ENCODE measurements around the gene GSAP.
"Not testable (repeated sequence)": the region's sequence is repeated elsewhere in the genome, so short reads cannot be mapped to it uniquely, and the experiment has no call there.

The GSAP gene

DNA sequence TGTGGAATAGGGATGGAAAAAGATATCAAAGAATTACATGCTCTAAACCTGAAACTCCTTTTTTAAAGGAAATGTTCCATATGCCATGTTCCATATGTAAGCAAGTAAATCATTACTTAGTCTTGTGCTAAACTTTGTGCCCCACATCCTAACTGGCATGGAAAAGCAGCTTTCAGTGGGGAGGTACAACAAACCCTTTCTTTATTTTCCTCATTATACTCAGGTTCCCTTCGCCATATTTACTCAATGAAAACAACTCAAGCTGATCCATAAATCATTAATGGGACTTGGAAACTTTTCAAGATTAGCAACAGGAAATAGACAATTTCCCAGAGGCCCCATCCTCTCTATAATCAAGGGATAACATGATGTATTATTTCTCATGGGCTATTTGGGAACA lies 56.0 kb downstream of the GSAP start:
- no peak for DNase-seq (ENCODE audit: low spot score)

GRCh38 chr7:77359599-77359998 lies 56.5 kb downstream of the GSAP start:
- DNase-seq (ENCODE audit: low spot score): no peak

DNA sequence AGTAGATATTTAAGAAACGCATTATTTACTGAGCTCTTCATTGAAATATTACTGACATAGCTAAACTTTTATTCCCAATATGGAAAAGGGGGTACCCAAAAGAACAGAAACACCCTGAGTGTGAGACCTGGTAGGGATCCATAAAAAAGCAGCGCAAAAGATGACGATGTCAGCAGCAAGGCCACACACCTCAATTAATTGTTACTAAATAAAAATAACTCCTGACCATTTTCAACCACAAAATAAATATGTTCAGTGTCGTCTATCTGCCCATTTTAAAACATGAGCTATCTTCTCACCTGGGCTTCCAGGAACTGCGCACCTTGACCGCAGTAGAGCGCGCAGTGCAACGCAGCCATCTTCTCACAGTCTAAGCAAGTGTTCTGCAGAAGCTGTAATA lies 61.2 kb downstream of the GSAP start:
- DNase-seq (ENCODE audit: low spot score): no peak

DNA sequence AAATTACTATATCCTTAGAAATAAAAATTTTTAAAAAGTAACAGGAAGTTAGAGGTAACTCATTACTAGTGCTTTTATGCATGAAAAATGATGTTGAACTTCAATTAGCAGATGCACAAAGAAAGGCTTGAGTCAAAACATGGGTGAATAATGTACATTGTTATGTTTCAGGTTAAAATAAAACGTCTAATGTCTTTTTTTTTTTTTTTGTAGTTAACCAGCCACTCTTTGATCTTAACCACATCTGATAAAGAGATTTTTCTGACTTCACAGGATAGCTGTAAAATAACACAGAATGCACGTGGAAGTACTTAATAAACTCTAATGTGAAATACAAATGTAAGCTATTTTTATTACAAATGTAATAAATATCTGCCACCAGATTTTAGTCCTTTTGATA lies 61.7 kb downstream of the GSAP start:
- peak; percentile 55 for DNase-seq (ENCODE audit: low spot score)

GRCh38 chr7:77353911-77354310 lies 62.2 kb downstream of the GSAP start:
- DNase-seq (ENCODE audit: low spot score): no peak

- DNase-seq (ENCODE audit: low spot score): peak; percentile 14
Observed at GRCh38 chr7:77353407-77353721, 62.8 kb downstream of the GSAP start.

DNA sequence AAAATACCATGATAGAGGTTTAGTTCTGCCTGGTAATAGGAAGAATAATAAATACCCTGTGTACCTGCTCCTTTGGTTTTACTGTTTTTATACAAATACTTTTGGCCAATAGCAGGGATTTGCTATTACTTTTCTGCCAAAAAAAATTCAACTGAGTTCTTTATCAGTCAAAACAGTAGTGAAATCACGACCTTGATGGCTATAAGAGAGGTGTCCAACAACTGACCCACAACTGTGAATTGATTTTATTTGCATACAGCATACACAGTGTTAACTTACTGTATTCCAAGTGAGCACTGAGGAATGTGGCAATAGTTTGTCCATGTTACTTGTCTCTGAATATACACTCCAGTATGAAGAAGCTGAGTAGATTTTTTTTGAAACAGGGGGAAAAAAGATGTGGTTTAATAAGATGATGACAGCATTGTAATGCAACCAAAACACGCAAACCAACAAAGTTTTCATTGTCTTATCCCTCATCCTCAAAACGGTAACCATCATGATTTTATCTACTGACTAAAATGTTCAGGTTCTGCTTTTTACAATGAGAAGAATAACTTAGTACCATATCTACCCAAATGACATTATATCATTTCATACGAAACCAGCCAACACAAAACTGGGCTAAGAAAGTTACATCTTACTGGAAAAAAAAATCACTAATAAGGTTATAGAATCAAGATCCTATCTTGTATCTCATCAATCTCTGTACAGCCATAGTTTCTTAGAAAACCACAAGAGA lies 63.3 kb downstream of the GSAP start:
- DNase-seq (ENCODE audit: low spot score): no peak

- peak; percentile 65 for DNase-seq (ENCODE audit: low spot score)
Observed at GRCh38 chr7:77351539-77352004, 64.6 kb downstream of the GSAP start.

DNA sequence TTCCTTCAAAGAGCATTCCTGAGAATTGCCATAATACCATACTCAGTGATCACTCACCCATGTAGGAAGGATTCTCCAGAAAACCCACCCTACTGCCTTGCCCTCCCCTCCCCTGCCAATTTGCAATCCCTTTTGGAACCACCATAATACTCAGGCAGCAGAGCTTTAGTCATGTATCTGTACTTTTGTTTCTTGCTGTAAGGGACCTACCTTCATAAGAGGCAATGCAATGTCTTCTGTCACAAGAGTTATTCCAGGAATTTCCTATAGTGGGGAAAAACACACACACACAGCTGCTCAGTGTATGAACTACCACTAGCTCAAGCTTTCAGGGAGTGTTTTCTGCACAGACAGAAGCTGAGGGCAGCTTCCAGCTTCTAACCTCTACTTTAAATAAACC lies 67.0 kb downstream of the GSAP start:
- DNase-seq (ENCODE audit: low spot score): no peak

DNA sequence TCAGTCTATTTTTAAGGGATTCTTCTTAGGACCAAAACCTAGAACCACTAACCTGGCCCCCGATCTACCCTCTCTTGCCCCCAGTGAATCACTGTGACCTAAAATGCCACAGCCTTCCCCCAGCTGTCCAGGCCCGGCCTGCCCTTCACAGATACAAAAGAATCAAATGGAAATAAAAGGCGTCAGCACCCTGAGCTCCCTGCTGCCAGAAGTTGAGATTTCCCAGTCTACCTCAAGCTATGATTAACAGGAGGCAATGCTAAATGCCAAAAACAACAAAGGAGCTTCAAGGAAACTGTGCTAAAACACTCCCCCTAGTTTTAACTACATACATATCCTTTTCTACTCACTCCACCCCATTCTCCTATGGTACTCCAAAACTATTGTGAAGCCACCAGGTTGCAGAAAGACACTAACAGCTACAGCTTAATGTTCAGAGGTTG lies 67.8 kb downstream of the GSAP start:
- DNase-seq (ENCODE audit: low spot score): no peak

DNA sequence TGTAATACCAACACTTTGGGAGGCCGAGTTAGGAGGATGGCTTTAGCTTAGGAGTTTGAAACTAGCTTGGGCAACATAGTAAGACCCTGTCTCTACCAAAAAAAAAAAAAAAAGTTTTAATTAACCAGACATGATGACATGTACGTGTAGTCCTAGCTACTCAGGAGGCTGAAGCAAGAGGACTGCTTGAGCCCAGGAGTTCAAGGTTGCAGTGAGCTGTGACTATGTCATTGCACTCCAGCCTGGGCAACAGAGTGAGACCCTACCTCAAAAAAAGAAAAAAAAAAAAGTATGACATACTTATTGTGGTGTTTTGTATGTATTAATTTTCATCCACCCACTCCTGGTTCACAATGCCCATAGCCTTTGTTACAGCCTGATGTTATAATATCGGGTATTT lies 69.7 kb downstream of the GSAP start:
- DNase-seq (ENCODE audit: low spot score): no peak

- DNase-seq (ENCODE audit: low spot score): not testable (repeated sequence)
Observed at GRCh38 chr7:77345426-77345825, 70.7 kb downstream of the GSAP start.

- DNase-seq (ENCODE audit: low spot score): no peak
Observed at GRCh38 chr7:77339726-77340125, 76.4 kb downstream of the GSAP start.

GRCh38 chr7:77338883-77339629 lies 77.1 kb downstream of the GSAP start:
- DNase-seq (ENCODE audit: low spot score): no peak

DNA sequence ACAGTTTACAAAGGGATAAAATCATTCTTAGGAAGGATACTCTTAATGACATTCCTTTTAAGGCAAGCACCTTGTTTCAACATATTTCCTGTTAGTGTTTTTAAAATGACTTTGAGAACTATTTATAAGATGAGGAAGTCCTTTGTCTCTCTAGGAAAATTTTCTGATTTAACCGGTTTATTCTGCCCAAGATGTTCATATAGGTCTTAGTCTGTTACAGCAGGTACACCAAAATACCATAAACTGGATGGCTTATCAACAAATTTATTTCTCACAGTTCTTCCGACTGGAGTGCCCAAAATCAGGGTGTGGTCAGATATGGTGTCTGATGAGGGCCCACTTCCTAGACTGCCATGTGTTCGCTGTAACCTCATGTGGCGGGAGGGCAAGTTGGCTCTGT lies 77.9 kb downstream of the GSAP start:
- DNase-seq (ENCODE audit: low spot score): no peak

DNA sequence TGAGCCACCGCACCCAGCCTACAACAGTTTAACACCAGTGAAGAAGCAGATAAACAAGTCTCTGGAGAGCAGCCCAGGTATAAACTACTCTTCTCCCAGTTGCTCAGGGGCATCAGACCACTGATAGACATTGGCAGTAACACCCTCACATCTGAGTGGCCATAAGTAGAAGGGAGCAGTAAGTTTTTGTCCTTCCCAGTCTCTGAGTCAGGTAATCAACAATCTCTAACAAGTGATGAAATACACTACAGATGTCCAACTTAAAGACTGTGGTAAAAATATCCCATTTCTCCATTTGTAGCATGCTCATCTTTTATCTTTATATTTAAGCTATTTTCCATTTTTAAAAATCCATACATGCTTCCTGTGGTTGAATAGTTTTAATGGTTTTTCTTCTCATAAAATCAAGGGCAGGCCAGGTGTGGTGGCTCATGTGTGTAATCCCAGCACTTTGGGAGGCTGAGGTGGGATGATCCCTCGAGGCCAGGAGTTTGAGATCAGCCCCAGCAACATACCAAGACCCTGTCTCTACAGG lies 78.6 kb downstream of the GSAP start:
- no peak for DNase-seq (ENCODE audit: low spot score)

DNA sequence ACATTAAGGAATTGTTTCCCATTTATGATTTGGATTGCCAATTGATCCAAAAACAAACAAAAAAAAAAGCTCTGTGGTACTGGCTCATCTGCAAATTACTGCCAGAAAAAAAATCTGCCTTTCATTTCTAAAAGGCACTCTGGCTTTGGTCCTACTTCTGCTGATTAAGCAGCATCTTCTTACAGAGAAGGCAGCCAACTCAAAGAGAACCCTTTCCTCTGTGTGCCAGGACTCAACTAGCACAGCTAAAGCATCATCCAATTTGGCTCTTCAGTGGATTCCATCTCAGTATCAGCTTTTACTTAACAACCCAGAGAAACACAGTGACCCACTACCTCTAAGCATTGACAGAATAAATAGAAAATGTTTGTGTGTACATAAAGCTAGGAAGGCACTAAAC lies 80.6 kb downstream of the GSAP start:
- no peak for DNase-seq (ENCODE audit: low spot score)

GRCh38 chr7:77334039-77334438 lies 82.1 kb downstream of the GSAP start:
- DNase-seq (ENCODE audit: low spot score): not testable (repeated sequence)

DNA sequence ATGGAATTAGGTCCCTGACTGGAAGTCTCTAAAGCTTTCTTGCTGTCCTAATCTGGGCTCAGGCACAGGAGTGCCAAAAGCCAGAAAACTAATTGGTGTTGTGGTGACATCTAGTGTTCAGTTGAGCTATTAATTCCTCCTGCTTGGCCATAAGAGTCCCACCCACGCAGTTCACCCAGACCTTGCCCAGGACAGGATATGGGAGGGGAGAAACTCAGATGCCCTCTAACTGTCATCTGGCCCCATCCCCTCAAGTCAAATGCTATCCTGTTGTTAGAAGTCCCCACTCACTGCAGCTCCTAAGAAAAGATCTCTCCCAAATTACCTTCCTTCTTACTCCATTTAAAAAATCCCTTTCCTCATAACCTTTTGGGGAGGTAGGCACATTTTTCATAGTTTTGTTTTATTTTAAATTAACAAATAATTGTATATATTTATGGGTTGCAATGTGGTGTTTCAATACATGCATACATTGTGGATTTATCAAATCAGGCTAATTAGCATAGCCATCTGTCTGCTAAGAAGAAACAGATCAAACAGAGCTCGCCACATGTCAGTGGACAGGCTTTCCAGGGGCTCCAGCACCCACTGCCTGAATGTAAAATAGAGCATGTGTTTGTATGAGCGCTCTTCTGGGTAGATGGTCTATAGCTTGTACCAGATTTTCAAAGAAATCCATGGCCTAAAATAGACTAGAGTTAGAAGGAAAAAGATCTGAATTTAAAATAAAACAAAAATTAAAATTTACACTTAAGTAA lies 84.0 kb downstream of the GSAP start:
- peak; percentile 68 for DNase-seq (ENCODE audit: low spot score)

DNA sequence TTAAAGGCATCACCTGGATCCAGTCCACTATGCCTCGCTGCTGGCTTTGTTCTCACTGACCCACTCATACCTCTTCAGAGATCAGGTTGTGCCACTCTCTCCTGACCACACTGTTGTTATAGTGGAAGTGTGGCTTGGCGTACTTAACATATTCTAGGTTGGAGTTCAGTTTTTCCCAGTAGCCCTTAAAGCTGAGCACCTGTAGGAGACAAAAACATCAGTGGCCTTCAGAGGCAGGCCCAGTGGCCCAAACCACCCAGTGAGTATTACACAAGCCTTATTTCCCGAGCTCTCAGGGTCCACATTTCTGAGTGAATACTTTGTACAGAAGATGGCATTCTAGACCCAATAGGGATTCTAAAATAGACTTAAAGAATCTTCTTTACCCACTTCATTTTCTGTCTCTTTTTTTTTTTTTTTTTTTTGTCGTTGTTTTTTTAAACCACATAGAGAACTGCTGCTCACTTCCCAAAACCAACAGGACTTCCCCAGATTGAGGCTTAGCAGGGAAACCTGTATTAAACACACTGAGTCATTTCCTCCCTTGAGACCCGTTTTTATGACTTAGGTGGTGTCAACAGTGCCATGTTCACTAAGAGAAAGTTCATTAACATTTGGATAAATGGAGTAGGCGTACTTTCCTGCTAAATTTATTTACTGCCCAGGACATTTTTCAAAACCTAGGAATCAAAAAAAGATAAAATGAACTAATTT lies 85.8 kb downstream of the GSAP start:
- peak; percentile 45 for DNase-seq (ENCODE audit: low spot score)

DNA sequence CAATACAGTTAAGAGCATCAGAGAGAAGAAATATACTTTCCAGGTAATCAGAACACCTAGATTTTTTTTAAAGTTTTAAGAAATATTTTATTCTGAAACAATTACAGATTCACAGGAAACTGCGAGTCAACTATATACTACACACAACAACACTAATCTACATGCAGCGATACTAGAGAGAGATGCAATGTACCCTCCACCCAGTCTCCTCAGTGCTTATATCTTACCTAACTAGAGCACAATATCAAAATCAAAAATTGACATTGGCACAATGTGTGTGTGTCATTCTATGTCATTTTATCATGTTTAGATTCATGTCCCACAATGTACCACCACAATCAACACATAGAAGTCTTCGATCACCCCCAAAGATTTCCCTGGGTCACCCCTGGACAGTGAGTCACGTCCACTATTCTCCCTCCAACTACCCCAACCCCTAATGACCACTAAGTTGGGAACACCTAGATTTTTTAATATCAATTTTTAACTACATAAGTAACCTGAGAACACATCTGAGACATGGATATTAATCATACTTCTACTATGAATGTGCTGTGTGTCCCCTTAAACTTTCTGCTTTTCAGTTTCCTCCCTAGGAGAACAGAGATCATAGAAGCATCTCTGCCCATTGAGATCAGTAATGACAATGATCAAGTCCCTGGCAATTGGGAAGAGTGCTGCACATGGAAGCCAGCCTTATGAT lies 86.5 kb downstream of the GSAP start:
- DNase-seq (ENCODE audit: low spot score): no peak
